ENCODE data around the gene DGKD.

DNA sequence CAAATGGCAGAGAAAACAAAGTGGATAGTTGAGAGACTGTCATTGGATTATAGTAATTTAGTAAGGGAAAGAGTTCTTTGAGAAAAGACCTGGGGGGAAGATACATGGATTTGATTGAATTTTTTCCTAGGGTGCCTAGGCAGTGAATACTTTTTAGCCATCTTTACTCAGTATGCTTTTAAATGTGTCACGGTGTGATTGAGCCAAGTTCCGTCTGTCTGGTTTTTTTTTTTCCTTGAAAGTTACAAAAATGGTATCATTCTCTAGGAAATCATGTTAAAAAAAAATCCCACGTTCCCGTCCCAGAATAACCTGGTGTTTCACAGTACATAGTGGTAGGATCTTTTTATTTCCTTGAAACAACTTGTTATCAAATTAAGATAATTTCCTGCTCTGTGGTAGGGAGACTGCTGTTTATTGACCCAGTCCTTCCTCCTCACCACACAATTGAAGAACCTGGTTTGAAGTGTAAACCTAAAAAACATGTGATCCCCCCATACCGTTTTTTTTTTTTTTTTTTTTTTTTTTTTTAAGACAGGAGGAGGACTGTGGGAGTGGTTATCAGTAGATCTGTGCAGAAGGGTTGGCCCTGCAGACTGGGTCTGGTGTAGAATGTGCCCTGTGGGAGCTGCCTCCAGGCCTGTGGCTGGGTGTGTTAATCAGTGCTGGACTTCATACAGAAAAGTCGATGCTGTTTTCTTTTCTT is 55.1 kb downstream of the DGKD start:
- TF ChIP-seq, protein P1, sequence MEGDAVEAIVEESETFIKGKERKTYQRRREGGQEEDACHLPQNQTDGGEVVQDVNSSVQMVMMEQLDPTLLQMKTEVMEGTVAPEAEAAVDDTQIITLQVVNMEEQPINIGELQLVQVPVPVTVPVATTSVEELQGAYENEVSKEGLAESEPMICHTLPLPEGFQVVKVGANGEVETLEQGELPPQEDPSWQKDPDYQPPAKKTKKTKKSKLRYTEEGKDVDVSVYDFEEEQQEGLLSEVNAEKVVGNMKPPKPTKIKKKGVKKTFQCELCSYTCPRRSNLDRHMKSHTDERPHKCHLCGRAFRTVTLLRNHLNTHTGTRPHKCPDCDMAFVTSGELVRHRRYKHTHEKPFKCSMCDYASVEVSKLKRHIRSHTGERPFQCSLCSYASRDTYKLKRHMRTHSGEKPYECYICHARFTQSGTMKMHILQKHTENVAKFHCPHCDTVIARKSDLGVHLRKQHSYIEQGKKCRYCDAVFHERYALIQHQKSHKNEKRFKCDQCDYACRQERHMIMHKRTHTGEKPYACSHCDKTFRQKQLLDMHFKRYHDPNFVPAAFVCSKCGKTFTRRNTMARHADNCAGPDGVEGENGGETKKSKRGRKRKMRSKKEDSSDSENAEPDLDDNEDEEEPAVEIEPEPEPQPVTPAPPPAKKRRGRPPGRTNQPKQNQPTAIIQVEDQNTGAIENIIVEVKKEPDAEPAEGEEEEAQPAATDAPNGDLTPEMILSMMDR (conservative IDR thresholded peaks at IDR 0.05 in 1 of 2, IDR thresholded peaks at IDR 0.05 in 1 of 2; ENCODE audit: low read depth in 1 of 2, low read length in 2 of 2) = no peak
- no peak for TF ChIP-seq EZH2 (IDR thresholded peaks at IDR 0.05; ENCODE audit: low read length, missing control alignments)

All from fibroblast of lung (primary cell).